Endothelial cell of umbilical vein (primary cell): ENCODE results near the gene GATA2. TPM values are rescaled to one million over a fixed set of nuclear protein-coding genes. Genes with fewer than 3 reads are reported as not detected.

ENCODE experiments used
- BruUV-seq: library from RNA; stranded (reverse); fragments of 400-500 nt; replicated peaks from 2 replicates; lab custom pipeline; 2021; lab: Mats Ljungman, UMichigan
- CTCF ChIA-PET: fragments of 300-600, 350-600 bp; sonication (Branson Sonifier 250); formaldehyde crosslinking; loops from one replicate; lab custom pipeline; 2021; ENCODE audit warnings: antibody characterized with exemption, inconsistent platforms; lab: Charles Lee
- POLR2A ChIA-PET: fragments of 300-600, 350-600 bp; sonication (Branson Sonifier 250); formaldehyde crosslinking; loops from one replicate; lab custom pipeline; 2021; ENCODE audit warnings: antibody characterized with exemption, inconsistent platforms; lab: Charles Lee
- DNase-seq: peaks from one replicate; pipeline ENCODE4 v3.0.0-alpha.2; 2011; ENCODE audit warnings: low read depth, low spot score
- FAIRE-seq: peaks from 2 replicates; lab custom pipeline; 2011; peaks lifted over from hg19 to GRCh38; lab: Jason Lieb, UNC
- H2AFZ ChIP-seq: 2 replicates; pipeline ENCODE4 v1.6.0; 2012; ENCODE audit warnings: low read depth, low read length, control low read depth, inconsistent platforms
- H3K27ac ChIP-seq: 2 replicates; pipeline ENCODE4 v1.5.1; 2011; ENCODE audit warnings: low read depth, mild to moderate bottlenecking, control low read depth, low read length, moderate library complexity; ENCODE audit not compliant: insufficient read depth
- H3K27me3 ChIP-seq, 2 experiments: 2 replicates each; pipeline versions ENCODE4 v1.6.0 to v1.6.1; 2011; ENCODE audit warnings: low read length in 2 of 2, mixed read lengths in 1 of 2; ENCODE audit not compliant: control insufficient read depth in 2 of 2, insufficient read depth in 2 of 2
- H3K36me3 ChIP-seq, 2 experiments: 2 replicates in 1 of 2; 3 replicates in 1 of 2; pipeline ENCODE4 v1.5.1; 2011; ENCODE audit warnings: low read length in 2 of 2, mild to moderate bottlenecking in 1 of 2, moderate library complexity in 1 of 2; ENCODE audit not compliant: control insufficient read depth in 2 of 2, insufficient read depth in 2 of 2; ENCODE audit errors: extremely low read depth in 1 of 2
- H3K4me1 ChIP-seq: 3 replicates; pipeline ENCODE4 v1.5.1; 2011; ENCODE audit warnings: mild to moderate bottlenecking, low read length; ENCODE audit not compliant: control insufficient read depth, insufficient read depth; ENCODE audit errors: extremely low read depth
- H3K4me2 ChIP-seq: 2 replicates; pipeline ENCODE4 v1.6.1; 2011; ENCODE audit warnings: low read length, control low read depth, mixed read lengths; ENCODE audit not compliant: insufficient read depth
- H3K4me3 ChIP-seq, 3 experiments: fragments of 200-600 bp in 1 of 3; sonication (generic), shearing (Covaris generic) in 1 of 3; replicated peaks in 1 of 3; 2 replicates each; pipeline ENCODE4 v1.5.1; 2011 to 2016; ENCODE audit warnings: control low read depth in 3 of 3, low read length in 3 of 3, mild to moderate bottlenecking in 2 of 3, inconsistent platforms in 1 of 3, low read depth in 1 of 3, moderate library complexity in 1 of 3; ENCODE audit not compliant: insufficient read depth in 1 of 3
- H3K79me2 ChIP-seq: 2 replicates; pipeline ENCODE4 v1.6.0; 2012; ENCODE audit warnings: low read length, inconsistent platforms; ENCODE audit not compliant: control insufficient read depth, insufficient read depth
- H3K9ac ChIP-seq: replicated peaks from 2 replicates; pipeline ENCODE3; 2011; ENCODE audit warnings: low read length, control low read depth; ENCODE audit not compliant: insufficient read depth; ENCODE audit errors: extremely low read depth
- H3K9me1 ChIP-seq: replicated peaks from 3 replicates; pipeline ENCODE4 v1.6.0; 2011; ENCODE audit warnings: mild to moderate bottlenecking, low read length; ENCODE audit not compliant: control insufficient read depth, insufficient read depth; ENCODE audit errors: extremely low read depth
- H3K9me3 ChIP-seq: replicated peaks from 2 replicates; pipeline ENCODE4 v1.5.1; 2012; ENCODE audit warnings: low read length, inconsistent platforms; ENCODE audit not compliant: control insufficient read depth, insufficient read depth
- H4K20me1 ChIP-seq: replicated peaks from 2 replicates; pipeline ENCODE3; 2011; ENCODE audit warnings: mild to moderate bottlenecking, low read length; ENCODE audit not compliant: control insufficient read depth, insufficient read depth; ENCODE audit errors: extremely low read depth
- CTCF ChIP-seq, 2 donors: IDR thresholded peaks; 1 replicate in 1 of 2; 2 replicates in 1 of 2; pipeline ENCODE4 v1.5.1; 2011; ENCODE audit warnings: low read length in 2 of 2, mild to moderate bottlenecking in 2 of 2, moderate library complexity in 2 of 2, control low read depth in 1 of 2, inconsistent platforms in 1 of 2, low read depth in 1 of 2; ENCODE audit not compliant: insufficient read depth in 1 of 2; ENCODE audit errors: extremely low read depth in 1 of 2
- EZH2 ChIP-seq: IDR thresholded peaks from 2 replicates; pipeline ENCODE4 v1.6.1; 2012; ENCODE audit warnings: borderline replicate concordance, low read depth, mild to moderate bottlenecking, moderate library complexity, low read length, inconsistent platforms; ENCODE audit not compliant: severe bottlenecking
- FOS ChIP-seq: IDR thresholded peaks from 2 replicates; pipeline ENCODE4 v1.6.1; 2011; ENCODE audit warnings: mild to moderate bottlenecking, low read length, moderate library complexity, borderline replicate concordance; ENCODE audit not compliant: insufficient read depth
- GATA2 ChIP-seq: IDR thresholded peaks from 2 replicates; pipeline ENCODE4 v1.7.0; 2011; ENCODE audit warnings: low read depth, mild to moderate bottlenecking, moderate library complexity, mixed read lengths, low read length; ENCODE audit not compliant: insufficient read length, insufficient read depth
- JUN ChIP-seq: IDR thresholded peaks from 2 replicates; pipeline ENCODE4 v1.6.1; 2011; ENCODE audit warnings: borderline replicate concordance, low read depth; ENCODE audit not compliant: insufficient read length, insufficient read depth
- MAX ChIP-seq: IDR thresholded peaks from 2 replicates; pipeline ENCODE4 v1.6.1; 2011; ENCODE audit not compliant: insufficient read depth, insufficient read length
- MYC ChIP-seq: IDR thresholded peaks from one replicate; pipeline ENCODE4 v1.6.1; 2011; ENCODE audit warnings: mild to moderate bottlenecking, low read depth, low read length
- POLR2A ChIP-seq: IDR thresholded peaks from 2 replicates; pipeline ENCODE4 v1.6.1; 2012; ENCODE audit warnings: low read depth, mild to moderate bottlenecking, control low read depth, low read length
- POLR2AphosphoS5 ChIP-seq: IDR thresholded peaks from 2 replicates; pipeline ENCODE4 v1.6.1; 2012; ENCODE audit warnings: low read depth, mild to moderate bottlenecking, control low read depth, low read length, moderate library complexity; ENCODE audit not compliant: insufficient read depth
- dilution Hi-C: fragments of 300-500 bp; cut with MboI; formaldehyde crosslinking; loops from one replicate; pipeline ENCODE4 v1.15.0; 2019; ENCODE audit warnings: low sequenced_read_pairs; ENCODE audit not compliant: extremely low pct_ligation_motif_present
- intact Hi-C: fragments of 100-400 bp; cut with micrococcal nuclease; formaldehyde crosslinking; loops from one replicate; pipeline ENCODE4 v1.10.0; 2022
- polyA plus RNA-seq, 4 experiments: library from polyadenylated mRNA; depleted of rRNA in 3 of 4; stranded (reverse) in 3 of 4; unstranded in 1 of 4; fragments of >200 nt; gene quantifications; 2 replicates each; pipeline versions ENCODE4 v1.2.1 to v1.2.3, GENCODE V29; 2011 to 2012; ENCODE audit warnings: missing spikeins in 1 of 4
- total RNA-seq: library from RNA; stranded (reverse); gene quantifications from 2 replicates; pipeline ENCODE4 v1.2.3, GENCODE V29; 2021

The GATA2 gene
- total and polyA plus RNA-seq, 2 donors (not counting 3 experiments of a cell fraction or from before 2014, with no cell fraction given): 28.8 to 62.2 TPM

DNA sequence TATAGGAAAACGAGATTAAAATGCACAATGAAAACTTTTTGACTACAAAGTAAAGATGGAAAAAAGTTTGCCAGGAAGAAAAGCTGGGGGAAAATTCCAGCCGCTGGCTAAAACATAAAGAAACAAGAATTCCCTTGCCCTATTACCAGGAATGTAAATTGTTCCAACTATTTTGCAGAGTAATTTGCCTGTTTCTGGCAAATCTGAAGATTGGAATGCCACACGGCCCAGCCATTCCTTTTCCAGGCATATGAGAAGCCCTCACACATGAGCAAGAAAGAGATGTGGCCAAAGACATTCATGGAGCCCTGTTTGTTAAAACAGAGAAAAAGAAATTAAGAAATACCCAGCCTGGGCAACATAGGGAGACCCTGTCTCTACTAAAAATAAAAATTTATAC, 8.4 kb upstream of the GATA2 start:
- ChIA-PET POLR2A (no interaction called here), CTCF (interaction anchor here (1.0 kb wide), 1 partner anchor 72 kb away, joined by 3 read pairs; no protein-coding TSS in a partner anchor)
- Histone ChIP-seq H3K9ac (no peak overlapping the region), H3K4me1 (peaks cover 13% of the 10 kb centered on the region), H3K9me1 (no peaks in the 10 kb centered on the region), H4K20me1 (no peaks in the 10 kb centered on the region), H2AFZ (no peak overlapping the region), H3K27me3 (no peaks in the 10 kb centered on the region), H3K79me2 (no peaks in the 10 kb centered on the region), H3K27ac (no peak overlapping the region), H3K4me2 (no peak overlapping the region), H3K36me3 (no peaks in the 10 kb centered on the region), H3K4me3 (no peak overlapping the region), H3K9me3 (no peaks in the 10 kb centered on the region)
- TF ChIP-seq POLR2AphosphoS5: no peak
- TF ChIP-seq GATA2: no peak
- no peak for TF ChIP-seq MAX
- TF ChIP-seq CTCF (IDR thresholded peaks at IDR 0.05; ENCODE audit: extremely low read depth in 1 of 2, insufficient read depth in 1 of 2, low read depth in 1 of 2, low read length in 2 of 2): no peak
- no peak for TF ChIP-seq EZH2
- TF ChIP-seq JUN: no peak
- no peak for TF ChIP-seq FOS
- TF ChIP-seq MYC: no peak
- TF ChIP-seq POLR2A: no peak
- intact Hi-C loops: no loop called here
- FAIRE-seq: no peak
- no peak for DNase-seq
- BruUV-seq: no TSS peak
- dilution Hi-C loops: no loop called here
